ENCODE results near the gene KIF26A.

Gene KIF26A

DNA sequence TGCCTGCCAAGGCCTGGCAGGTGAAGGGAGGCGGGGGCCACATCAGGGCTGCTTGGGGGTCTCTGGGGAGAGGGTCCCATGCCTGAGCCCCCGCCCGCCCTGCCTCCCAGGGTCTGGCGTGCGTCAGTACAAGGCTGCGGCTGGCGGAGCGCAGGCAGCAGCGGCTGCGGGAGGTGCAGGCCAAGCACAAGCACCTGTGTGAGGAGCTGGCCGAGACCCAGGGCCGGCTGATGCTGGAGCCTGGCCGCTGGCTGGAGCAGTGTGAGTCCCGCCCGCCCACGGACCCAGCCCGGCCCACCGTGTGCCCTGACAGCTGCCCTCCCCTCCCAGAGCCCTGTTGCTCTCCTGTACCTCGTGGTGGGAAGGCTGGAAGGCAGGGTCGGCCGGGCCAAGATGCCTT, 40.7 kb downstream of the KIF26A start:
- DNase-seq (ENCODE audit: low spot score): no peak

DNA sequence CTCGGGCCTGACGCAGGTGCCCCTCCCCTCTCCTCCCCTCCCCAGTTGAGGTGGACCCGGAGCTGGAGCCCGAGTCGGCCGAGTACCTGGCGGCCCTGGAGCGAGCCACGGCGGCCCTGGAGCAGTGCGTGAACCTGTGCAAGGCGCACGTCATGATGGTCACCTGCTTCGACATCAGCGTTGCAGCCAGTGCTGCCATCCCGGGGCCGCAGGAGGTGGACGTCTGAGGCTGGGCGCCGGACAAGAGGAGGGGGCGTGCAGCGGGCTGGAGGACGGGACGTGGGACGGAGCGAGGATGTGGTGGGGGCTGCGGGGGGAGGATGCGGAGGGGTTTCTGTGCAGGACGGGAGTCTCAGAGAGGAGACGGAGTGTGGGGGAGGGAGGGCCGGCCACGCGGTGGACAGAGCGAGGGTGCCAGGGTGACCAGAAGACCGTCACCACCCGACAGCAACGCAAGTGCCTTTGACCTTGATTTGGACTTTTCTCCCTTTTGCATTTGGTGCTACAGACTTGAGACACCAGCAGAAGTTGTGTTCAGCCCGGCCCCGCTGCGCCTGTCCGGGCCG, 41.3 kb downstream of the KIF26A start:
- DNase-seq (ENCODE audit: low spot score): no peak

DNA sequence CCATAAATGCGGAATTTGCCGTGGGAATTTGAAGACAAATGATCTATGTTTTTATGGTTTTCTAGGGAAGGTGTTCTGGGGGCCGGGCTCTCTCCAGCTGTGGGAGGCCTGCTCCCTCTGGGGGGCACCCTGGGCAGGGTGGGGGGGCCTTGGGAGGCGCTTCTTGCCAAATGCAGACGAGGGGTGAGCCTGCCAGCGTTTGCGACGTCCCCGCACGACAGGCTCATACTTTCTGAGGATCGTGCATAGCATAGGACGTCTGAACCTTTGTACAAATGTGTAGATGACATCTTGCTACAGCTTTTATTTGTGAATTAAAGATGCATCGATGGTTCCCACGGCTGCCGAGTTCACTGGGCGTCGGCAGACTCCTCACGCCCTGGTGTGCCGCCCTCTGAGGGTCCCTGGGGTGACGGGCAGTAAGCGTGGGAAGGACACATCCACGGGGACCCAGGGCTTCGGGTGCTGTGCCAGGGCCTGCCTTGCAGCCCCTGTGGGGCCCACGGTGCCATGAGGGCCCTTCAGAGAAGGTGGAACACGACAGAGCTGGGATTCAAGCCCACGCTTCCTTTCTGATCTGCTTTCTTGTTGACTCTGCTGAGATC, 42.3 kb downstream of the KIF26A start:
- DNase-seq (ENCODE audit: low spot score): no peak

DNA sequence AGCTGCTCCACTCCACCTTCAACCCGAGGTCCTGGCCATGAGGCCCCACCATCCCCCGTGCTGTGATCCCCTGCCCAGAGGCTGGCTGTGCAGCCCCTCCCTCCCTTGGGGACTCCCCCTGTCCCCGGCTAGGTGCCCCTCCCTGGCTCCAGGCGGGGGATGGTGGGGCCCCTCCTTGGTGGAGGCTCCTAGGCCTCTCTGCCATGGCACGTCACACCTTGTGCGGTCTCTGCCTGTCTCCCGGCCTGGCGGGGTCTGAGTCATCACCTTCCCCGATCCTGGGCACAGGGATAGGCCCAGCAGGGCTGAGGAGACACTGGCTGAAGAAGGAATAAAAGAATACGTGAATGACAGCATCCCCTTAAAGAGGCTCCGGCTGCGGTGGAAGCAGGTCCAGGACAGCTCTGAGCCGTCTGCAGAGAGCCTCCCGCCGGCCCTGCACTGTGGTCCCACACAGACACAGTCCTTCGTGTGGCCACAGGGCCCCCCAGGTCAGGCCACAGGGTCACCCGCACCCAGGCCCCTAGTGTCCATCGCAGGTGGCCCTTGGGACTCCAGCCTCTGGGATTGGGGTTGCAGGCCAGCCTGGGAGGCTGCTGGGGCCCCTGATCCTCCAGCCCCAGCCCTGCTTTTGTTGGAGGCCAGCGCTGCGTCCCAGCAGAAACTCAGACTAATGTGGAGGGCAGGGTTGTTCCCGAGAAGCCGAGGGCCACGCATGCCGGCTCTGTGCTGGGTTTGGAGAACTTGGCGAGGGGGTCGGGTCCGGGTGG, 43.6 kb downstream of the KIF26A start:
- no peak for DNase-seq (ENCODE audit: low spot score)

DNA sequence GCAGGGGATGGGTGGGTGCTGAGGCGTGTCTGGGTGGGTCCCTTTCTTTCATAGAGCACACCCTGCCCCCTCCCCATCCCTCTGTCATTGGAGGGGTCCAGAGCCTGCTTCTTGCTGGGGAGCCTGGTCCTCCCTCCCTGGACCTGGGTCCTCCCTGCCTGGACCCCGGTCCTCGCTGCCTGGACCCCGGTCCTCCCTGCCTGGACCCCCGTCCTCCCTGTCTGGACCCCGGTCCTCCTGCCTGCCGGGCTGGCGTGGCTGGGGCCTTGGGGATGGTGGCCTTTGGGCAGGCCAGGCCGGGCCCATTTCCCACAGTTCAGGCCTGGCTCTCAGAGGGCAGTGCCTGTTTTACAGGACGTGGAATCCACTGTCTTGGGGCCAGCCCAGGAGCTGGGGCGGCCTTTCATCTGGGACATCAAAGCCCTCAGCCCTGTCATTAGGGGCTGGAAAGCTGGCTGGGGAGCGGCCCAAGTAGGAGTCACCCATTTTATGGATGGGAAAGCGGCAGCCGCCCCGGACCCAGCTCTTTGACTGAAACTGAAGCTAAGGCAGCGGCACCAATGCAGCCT, 44.6 kb downstream of the KIF26A start:
- no peak for DNase-seq (ENCODE audit: low spot score)

DNA sequence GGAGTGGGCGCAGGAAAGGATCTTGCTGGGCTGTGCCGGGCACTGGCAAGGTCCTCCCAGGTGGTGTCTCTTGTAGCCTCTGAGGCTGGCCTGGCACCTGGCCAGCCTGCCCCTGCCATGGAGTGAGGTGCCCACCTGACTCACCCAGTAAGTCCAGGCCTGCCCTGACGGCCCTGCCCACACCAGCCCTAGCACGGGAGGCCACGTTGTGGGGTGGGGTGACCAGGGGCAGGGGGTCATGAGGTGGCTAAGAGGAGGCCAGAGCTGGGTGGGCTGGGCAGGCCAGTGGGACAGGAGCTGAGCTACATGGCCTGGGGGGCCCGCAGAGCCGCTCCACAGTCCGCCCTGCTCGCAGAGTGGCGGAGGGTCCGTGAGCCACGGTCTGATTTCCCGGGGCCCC, 45.4 kb downstream of the KIF26A start:
- DNase-seq (ENCODE audit: low spot score): no peak

DNA sequence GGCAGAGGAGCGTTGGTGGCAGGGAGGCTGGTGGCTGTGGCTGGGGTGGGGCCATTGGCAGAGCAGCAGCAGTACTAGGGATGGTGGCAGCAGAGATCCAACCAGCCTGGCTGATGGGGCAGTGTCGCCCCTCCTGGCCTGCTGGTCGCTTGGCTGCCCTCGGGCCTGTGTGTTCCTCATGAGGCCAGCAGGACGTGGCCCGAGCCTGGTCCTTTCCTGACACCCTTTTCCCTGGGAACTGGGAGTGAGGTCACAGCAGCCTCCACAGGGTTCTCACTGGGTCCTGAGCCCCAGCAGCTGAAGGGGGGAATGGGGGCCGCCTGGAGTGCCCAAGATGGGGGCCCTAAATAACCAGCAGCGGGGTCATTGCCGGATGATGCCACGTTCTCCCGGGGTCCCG, 46.1 kb downstream of the KIF26A start:
- no peak for DNase-seq (ENCODE audit: low spot score)

DNA sequence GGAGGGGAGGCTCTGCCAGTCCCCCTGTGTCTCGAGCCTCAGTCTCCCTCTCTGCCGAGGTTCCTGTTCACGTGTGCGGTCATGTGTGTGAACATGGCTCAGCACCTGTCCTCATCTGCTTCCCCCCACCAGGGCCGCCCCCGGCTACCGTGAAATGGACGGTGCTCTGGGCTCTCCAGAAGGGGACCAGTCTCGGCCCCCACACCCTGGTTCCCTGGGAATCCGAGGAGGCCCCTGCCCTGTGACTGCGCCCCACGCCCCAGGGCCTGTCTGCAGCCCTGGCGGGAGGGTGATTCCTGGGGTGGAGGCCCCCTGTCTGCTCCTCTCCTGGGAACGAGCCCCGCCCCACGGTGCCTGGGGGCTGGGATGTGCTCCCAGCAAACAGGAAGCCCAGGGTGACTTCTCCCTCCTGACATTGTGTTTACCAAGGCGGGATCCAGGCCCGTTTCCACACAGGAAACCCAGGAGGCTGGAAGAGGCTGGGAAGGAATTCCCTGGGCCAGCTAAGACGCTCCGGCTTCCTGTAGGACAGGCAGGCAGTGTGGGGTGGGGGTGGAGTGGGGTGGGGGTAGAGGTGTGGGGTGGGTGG, 46.6 kb downstream of the KIF26A start:
- DNase-seq (ENCODE audit: low spot score): no peak

DNA sequence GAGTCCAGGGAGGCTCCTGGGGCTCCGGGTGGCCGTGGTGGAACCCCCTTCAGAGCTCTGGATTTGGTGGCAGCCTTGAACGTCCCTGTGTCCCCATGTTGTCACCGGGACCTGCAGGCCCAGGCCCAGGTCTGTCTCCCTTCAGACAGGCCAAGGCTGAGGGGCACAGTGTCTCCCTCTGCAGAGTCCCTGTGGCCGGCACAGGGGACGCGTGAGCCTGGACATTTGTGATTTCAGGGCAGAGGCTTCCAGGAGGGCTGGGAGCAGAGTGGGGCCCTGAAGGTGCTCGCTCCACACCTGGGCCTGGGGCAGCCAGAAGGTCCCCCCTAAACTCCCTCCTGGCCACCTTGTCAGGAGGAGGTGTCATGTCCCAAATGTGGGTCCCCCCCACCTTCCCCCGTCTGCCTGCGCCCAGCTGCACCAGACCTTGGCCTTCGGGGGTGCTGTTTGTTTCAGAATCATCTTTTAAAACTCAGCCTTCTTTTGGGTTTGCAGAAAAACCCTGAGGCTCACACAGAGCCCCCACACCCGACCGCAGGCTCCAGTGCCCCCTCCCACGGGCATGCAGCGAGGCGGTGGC, 47.6 kb downstream of the KIF26A start:
- no peak for DNase-seq (ENCODE audit: low spot score)

DNA sequence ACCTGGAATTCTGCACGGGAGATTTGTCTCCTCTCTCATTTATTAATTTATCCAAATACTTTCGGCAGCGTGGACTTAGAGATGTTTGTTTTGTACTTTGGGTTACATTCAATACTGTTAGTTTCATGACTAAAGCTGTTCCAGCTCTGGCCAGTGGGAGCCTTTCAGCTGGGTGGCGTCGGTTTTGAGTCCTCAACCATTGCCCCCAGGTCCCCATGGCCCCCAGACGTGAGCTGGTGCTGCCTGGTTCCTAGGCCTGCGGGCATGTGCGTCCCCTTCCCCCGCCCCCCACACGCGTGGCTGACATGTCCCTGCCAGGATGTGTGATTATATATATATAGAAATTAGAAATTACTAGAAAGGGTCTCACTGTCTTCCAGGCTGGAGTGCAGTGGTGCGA, 48.2 kb downstream of the KIF26A start:
- DNase-seq (ENCODE audit: low spot score): no peak

DNA sequence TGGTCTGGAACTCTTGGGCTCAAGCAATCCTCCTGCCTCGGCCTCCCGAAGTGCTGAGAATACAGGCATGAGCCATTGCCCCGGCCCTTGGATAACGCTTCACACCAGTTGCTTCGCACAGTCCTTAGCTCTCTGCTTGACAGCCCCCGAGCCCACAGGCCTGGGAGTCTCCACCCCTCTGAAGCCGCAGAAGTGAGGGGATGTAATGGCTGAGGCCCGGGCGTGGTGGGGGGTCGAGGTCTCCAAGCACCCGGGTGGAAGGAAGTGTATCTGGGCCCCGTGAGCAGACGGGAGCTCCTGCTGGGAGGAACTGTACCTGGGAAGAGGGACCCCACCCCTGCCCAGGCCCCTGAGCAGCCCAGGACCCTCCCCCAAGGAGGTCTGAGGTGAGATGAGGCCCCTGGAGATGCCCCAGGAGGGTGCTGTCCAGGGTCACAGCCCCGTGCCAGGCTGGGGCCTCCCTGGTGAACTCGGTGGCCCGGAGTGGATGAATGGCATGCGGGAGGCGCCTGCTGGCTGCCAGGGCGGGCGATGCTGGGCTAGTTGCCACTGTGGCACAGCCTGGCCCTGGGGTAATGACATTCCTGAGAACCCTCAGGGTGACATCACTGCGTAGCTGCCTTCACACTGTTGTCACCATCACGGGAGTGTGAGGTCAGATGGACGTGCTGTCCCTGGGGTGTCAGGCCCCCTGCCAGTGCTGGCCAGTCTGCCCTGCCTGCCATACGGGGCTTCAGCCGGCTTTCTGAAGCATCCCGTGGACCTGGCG, 48.9 kb downstream of the KIF26A start:
- no peak for DNase-seq (ENCODE audit: low spot score)

DNA sequence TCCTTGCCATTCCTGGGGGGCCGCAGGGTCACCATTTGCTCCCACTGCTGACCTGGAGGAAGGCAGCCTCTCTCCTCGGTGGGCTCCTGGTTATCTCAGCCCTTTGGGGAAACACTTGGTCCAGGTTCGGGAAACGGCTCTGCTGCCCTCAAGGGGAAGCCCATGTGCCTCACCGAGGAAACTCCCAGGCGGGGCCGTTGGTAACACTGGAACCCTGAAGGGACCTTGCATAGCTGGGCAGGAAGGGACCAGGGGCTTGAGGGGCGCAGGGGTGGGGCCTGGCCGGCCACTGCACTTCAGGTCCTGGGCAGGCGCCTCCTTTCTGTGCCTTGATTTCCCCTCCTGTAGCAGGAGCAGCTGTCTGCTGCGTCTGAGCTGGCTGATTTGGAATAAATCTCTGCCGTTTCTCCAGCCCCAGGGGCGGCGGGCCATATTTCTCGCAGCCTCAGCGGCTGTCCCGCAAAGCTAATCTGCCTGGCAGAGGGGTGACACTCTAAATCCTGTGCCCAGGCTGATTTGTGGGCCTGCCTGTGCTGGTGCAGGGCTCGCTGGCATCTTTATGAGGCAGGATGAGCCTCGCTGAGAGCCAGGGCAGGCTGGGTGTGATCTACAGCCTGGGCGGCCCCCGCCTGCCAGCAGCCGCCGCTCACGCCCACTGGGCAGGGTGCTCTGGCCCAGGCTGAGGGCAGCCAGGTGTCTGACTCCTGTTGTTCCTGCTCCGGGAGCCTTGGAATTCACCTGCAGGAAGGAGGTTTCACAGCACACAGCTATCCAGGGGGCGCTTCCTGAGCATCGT, 49.7 kb downstream of the KIF26A start:
- DNase-seq (ENCODE audit: low spot score): no peak

DNA sequence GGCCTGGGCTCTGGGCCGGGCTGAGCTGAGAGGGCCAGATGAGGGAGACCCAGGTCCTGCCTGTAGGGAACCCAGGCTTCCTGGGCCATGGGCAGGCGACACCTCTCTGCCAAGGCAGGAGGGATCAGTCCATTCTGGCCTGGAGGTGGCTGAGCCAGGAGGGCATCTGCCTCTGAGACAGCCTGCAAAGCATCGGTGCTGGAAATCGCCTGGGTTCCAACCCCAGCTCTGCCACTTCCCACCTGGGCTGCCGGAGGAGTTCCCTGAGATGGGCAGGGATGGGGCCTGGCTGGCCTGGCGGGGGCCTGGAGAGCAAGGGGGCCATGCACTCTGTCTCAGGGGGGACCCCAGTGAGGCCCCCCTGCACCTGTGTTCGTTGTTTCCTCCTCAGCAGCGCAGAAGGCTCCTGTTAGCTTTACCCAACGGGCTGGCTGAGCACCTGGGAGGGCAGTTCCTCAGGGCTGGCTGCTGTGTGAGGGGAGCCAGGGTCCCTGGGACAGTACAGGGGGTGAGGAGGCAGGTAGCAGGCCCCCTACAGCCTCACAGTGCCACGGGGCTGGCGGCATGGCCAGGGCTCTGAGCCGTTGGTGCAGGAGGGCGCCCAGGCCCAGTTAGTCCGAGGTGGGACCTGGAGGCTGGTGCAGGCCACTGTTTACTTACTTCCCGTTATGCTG, 50.5 kb downstream of the KIF26A start:
- no peak for DNase-seq (ENCODE audit: low spot score)

DNA sequence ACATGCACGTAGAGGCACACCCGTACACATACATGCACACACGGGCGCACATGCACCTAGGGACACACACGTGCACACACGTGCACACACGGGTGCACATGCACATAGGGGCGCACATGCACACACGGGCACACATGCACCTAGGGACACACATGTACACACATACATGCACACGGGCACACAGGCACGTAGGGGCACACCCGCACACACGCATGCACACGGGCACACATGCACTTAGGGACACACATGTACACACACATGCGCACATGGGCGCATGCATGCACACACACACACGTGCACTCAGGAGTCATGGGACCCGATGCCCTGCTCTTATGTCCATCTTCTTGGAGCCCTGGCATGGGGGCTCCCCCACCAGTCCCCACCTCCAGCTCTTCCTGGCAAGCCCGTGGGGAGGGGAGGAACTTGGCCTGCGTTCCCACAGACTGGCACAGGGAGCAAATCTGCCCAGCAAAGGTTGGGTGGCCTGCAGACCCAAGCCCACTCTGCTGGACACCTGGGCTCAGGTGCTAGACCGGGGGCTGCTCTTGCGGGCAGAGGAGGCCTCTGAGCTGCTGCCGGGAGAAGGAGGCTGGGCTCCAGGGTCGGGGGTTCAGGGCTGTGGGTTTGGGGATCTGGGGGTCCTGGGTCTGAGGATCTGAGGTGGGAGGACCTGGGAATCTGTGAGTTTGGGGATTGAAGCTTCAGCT, 51.4 kb downstream of the KIF26A start:
- no peak for DNase-seq (ENCODE audit: low spot score)

DNA sequence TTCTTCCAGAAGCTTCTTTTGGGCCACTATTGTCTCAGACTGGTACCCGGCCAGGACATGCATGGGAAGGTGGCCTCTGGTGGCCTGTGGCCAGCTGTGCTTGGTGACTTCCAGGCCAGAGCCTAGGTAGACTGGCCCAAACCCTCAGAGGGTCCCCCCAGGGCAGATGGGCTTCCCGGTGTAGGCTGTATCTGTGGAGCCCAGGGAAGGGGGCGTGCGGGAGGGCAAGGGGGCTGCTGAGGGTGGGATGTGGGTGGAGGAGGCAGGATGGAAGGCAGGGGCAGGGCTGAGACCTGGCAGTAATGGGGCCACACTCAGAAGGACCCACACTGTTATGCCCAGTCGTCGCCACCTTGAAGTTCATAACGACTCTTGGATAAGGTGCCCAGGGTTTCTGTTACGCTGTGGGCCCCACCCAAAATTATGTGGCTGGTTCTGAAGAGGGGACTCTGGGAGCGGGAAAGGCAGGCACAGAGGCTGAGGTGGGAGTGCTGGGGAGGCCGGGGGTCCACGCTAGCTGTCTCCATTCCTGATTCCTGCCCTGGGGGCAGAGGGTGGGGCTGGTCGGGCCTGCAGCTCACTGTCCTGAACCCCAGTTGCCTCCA, 52.1 kb downstream of the KIF26A start:
- DNase-seq (ENCODE audit: low spot score): no peak

DNA sequence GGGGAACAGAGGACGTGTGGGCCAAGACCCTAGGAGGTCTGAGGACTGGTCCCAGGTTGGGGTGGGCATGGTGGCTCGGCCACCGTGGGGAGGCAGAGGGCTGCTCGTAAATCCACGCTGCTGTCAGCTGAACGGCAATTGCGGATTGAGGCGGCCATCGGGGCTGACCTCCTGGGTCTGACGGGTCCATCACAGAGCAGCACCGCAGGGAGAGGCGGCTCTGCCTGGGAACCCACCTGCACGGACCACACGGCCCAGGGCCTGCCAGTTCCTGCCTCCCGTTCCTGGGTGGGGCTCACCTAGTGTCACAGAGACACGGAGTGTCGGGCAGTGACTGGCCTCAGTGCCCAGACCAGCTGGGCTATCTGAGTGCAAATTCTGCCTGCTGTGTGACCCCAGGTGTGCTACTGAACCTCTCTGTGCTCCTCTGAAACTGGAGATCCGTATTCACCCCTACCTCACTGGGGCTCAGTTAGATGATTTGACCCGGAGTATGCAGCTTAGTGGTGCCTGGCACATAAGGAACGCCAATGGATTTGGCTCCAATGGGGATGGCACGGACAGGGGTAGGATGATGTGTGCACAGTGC, 53.1 kb downstream of the KIF26A start:
- no peak for DNase-seq (ENCODE audit: low spot score)

DNA sequence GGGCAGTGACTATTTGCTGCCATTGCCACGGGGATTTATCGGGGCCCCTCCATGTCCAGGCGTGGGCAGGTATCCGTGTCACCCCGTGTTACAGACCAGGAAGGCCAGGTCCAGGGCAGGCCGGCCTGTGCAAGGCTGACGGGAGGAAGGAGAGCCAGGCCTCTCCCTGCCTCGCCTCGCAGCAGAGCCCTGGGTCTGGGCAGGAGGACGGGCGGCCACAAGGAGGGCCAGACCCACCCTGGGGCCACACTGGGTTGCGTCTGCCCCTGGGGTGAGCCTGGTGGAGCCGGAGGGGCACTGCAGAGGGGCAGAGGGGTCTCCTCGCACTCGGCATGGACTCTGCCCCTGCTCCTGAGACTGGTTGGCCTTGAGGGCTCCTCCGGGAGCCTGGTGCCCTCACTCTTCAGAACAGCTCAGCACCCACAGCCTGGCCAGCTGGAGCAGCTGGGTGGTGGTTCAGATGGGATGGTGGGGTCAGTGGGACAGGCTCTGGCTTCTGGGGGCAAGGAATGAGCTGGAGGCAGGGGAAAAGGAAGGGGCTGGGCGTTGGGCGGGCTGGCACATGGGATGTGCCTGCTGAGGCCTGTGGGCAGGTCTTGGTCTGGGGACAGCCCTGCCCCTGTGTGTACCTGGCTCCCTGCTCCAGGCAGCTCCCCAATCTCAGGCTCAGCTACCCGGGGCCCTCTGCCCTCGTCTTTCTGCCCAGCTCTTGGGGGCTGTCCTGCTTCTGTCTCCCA, 53.9 kb downstream of the KIF26A start:
- DNase-seq (ENCODE audit: low spot score): no peak

DNA sequence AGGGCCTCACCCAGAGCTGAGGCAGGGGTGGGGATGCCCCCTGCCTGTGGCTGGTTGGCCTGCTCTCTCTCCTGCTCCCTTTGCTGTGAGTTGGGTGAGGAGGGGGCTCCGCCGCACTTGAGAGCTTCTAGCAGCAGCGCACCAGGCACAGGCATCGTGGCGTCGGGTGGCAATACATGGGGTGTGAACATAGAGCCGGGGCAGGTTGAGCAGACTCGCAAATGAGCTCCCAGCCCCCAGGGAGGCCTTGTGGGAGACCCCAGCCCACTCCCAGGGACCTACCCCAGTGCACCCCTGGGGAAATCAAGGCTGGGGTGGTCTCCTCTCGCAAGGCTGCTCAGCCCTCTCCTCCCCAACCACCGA, 54.5 kb downstream of the KIF26A start:
- no peak for DNase-seq (ENCODE audit: low spot score)

Data from Ammon's horn (tissue), 1 donor.